Measurements from ENCODE around the gene LRRC41. TPM values are rescaled to one million over a fixed set of nuclear protein-coding genes. Genes with fewer than 3 reads are reported as not detected.
"Not testable (repeated sequence)": the region's sequence is repeated elsewhere in the genome, so short reads cannot be mapped to it uniquely, and the experiment has no call there.

The LRRC41 gene
- polyA plus RNA-seq, 1 of the 3 experiments (the other 2 are of a cell fraction) = 59.3 TPM

DNA sequence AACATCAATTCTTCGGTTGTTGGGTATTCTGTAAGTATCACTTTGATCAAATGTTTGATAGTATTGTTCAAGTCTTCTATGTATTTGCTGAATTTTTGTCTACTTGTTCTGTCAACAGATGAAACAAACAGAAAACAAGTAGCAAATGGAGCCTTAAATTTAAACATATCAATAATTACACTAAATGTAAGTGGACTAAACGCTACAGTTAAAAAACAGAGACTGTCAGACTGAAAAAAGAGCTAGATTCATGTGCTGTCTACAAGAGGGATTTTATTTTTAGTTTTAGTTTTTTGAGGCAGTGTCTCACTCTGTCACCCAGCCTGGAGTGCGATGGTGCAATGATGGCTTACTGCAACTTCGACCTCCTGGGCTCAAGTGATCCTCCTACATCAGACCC lies 66.5 kb downstream of the LRRC41 start (continued):
- TF ChIP-seq FOXJ3 (CRISPR knock-in tag; IDR thresholded peaks at IDR 0.05) (no peak), GABPA (IDR thresholded peaks at IDR 0.05; ENCODE audit: low read depth) (no peak), TAF1 (IDR thresholded peaks at IDR 0.05; ENCODE audit: borderline replicate concordance, low read depth, low read length) (no peak), EZH2phosphoT487 (IDR thresholded peaks at IDR 0.05; ENCODE audit: borderline replicate concordance, low read depth) (no peak)

DNA sequence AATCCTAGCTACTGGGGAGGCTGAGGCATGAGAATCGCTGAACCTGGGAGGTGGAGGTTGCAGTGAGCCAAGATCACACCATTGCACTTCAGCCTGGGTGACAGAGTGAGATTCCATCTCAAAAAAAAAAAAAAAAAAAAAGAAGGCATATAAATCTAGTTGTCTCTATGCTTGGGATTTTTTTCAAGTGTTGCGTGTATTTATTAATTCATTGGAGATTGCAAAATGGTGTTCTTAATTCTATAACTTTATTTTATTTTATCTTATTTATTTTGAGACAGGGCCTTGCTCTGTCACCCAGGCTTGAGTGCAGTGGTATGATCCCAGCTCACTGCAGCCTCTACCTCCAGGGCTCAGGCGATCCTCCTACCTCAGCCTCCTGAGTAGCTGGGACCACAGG lies 72.2 kb downstream of the LRRC41 start:
- H3K9me2 ChIP-seq; H3K9me3 ChIP-seq; DNase-seq; H2AFZ ChIP-seq (ENCODE audit: low read depth); H3K27me3 ChIP-seq (ENCODE audit: insufficient read depth); H3K79me2 ChIP-seq (ENCODE audit: insufficient read depth); H3K36me3 ChIP-seq (replicated peaks in 1 of 2; ENCODE audit: control insufficient read depth in 1 of 2, insufficient read depth in 2 of 2, low read length in 1 of 2); POLR2A ChIA-PET; H3K9ac ChIP-seq; H3K4me2 ChIP-seq; H3F3A ChIP-seq (replicated peaks; ENCODE audit: insufficient read depth); H3K4me1 ChIP-seq (ENCODE audit: control insufficient read depth in 1 of 2, insufficient read depth in 2 of 2, low read depth in 1 of 2, low read length in 1 of 2); H3K27ac ChIP-seq (ENCODE audit: low read depth in 2 of 2, low read length in 1 of 2); H4K20me1 ChIP-seq (ENCODE audit: insufficient read depth); H3K4me3 ChIP-seq (ENCODE audit: low read depth in 2 of 2, low read length in 1 of 2): not testable (repeated sequence)
- CTCF ChIA-PET = interaction anchor here (1.8 to 3.9 kb wide), 2 partner anchors 7 to 15 kb away, joined by 4 to 26 read pairs; no protein-coding TSS in a partner anchor
- 96% methylated on average over 3 of the region's 3 CpGs for WGBS (ENCODE audit: low lambda C conversion rate)

Other genes starting within 250 kb of the LRRC41 start
- gene PIK3R3, start 171.0 kb downstream of the LRRC41 start, polyA plus RNA-seq (2012; rRNA removed) = 4.0 and 6.2 TPM in 2 replicates
- 12.2 and 13.9 TPM in 2 replicates for gene TSPAN1, start 128.5 kb downstream of the LRRC41 start, polyA plus RNA-seq (2012; rRNA removed)
- gene P3R3URF, start 127.1 kb downstream of the LRRC41 start, polyA plus RNA-seq (2012; rRNA removed) = not detected in 2 replicates
- gene POMGNT1, start 105.2 kb downstream of the LRRC41 start, polyA plus RNA-seq (2012; rRNA removed) = 165 and 198 TPM in 2 replicates
- 4.6 and 5.1 TPM in 2 replicates for gene LURAP1, start 100.3 kb downstream of the LRRC41 start, polyA plus RNA-seq (2012; rRNA removed)
- gene RAD54L, start 55.9 kb downstream of the LRRC41 start, polyA plus RNA-seq (2012; rRNA removed) = 11.5 and 13.4 TPM in 2 replicates
- gene UQCRH, start 82 bp upstream of the LRRC41 start, polyA plus RNA-seq (2012; rRNA removed) = 971 and 1,411 TPM in 2 replicates
- 14.7 and 18.8 TPM in 2 replicates for gene NSUN4, start 37.2 kb upstream of the LRRC41 start, polyA plus RNA-seq (2012; rRNA removed)
- 1.2 TPM in 2 replicates for gene FAAH, start 90.7 kb upstream of the LRRC41 start, polyA plus RNA-seq (2012; rRNA removed)
- not detected in 2 replicates for gene DMBX1, start 186.2 kb upstream of the LRRC41 start, polyA plus RNA-seq (2012; rRNA removed)
- gene KNCN, start 248.0 kb upstream of the LRRC41 start, polyA plus RNA-seq (2012; rRNA removed) = not detected in 2 replicates

Measured in SK-N-SH (cell line).